HL-60 (cell line): ENCODE results near the gene CELA2B.

Source experiments
- DNase-seq, 2 experiments: peaks; one replicate each; pipeline ENCODE4 v3.0.0-alpha.2; 2010 to 2020; ENCODE audit warnings: low read depth in 1 of 2, low spot score in 1 of 2
- H3K27ac ChIP-seq: fragments of 250-450 bp; sonication (Bioruptor Pico); replicated peaks from 2 replicates; pipeline ENCODE4 v1.5.1; 2020; ENCODE audit warnings: mild to moderate bottlenecking, moderate library complexity
- H3K27me3 ChIP-seq: fragments of 250-450 bp; sonication (Bioruptor Pico); 2 replicates; pipeline ENCODE4 v1.5.1; 2021; ENCODE audit warnings: mild to moderate bottlenecking, moderate library complexity; ENCODE audit not compliant: insufficient read depth, poor library complexity, severe bottlenecking
- H3K4me3 ChIP-seq: replicated peaks from 2 replicates; pipeline ENCODE4 v1.5.1; 2011; ENCODE audit warnings: mild to moderate bottlenecking, control low read depth, low read length; ENCODE audit not compliant: insufficient read depth
- GABPA ChIP-seq: IDR thresholded peaks from 2 replicates; pipeline ENCODE4 v1.6.1; 2012; ENCODE audit warnings: low read depth
- POLR2AphosphoS5 ChIP-seq: IDR thresholded peaks from 2 replicates; pipeline ENCODE4 v1.6.1; 2012; ENCODE audit warnings: low read depth
- SPI1 ChIP-seq: IDR thresholded peaks from 2 replicates; pipeline ENCODE4 v1.6.1; 2012; ENCODE audit warnings: low read depth, mild to moderate bottlenecking, borderline replicate concordance
- TF ChIP-seq, protein P1 (sequence below): IDR thresholded peaks from 2 replicates; pipeline ENCODE4 v1.6.1; 2012; ENCODE audit warnings: low read depth; ENCODE audit not compliant: insufficient replicate concordance
- TF ChIP-seq, protein P2 (sequence below): IDR thresholded peaks from one replicate; pipeline ENCODE4 v1.5.1; 2011; ENCODE audit warnings: low read length, control low read depth, inconsistent platforms; ENCODE audit not compliant: insufficient read depth

The CELA2B gene

DNA sequence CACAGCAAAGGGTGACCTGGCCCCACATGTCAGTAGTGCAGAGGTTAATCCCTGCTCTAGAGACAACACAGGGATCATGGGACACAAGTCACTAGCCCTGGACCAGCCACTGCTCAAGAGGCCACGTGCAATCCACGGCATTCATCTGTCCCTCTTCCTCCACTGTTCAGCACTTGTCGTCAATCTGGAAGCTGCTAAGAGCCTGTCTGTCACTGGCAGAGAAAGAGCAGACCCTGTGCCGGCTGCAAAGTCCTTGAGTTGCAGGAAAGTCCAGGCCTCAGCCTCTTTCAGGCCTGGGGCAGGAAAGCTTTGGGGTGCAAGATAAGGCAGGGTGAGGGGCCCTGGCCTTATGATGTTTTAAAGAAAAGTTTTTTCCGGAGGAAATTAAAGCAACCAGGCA is 16.7 kb downstream of the CELA2B start:
- no peak overlapping the region for H3K4me3 ChIP-seq
- TF ChIP-seq, protein P1, sequence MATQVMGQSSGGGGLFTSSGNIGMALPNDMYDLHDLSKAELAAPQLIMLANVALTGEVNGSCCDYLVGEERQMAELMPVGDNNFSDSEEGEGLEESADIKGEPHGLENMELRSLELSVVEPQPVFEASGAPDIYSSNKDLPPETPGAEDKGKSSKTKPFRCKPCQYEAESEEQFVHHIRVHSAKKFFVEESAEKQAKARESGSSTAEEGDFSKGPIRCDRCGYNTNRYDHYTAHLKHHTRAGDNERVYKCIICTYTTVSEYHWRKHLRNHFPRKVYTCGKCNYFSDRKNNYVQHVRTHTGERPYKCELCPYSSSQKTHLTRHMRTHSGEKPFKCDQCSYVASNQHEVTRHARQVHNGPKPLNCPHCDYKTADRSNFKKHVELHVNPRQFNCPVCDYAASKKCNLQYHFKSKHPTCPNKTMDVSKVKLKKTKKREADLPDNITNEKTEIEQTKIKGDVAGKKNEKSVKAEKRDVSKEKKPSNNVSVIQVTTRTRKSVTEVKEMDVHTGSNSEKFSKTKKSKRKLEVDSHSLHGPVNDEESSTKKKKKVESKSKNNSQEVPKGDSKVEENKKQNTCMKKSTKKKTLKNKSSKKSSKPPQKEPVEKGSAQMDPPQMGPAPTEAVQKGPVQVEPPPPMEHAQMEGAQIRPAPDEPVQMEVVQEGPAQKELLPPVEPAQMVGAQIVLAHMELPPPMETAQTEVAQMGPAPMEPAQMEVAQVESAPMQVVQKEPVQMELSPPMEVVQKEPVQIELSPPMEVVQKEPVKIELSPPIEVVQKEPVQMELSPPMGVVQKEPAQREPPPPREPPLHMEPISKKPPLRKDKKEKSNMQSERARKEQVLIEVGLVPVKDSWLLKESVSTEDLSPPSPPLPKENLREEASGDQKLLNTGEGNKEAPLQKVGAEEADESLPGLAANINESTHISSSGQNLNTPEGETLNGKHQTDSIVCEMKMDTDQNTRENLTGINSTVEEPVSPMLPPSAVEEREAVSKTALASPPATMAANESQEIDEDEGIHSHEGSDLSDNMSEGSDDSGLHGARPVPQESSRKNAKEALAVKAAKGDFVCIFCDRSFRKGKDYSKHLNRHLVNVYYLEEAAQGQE = no peak
- TF ChIP-seq, protein P2, sequence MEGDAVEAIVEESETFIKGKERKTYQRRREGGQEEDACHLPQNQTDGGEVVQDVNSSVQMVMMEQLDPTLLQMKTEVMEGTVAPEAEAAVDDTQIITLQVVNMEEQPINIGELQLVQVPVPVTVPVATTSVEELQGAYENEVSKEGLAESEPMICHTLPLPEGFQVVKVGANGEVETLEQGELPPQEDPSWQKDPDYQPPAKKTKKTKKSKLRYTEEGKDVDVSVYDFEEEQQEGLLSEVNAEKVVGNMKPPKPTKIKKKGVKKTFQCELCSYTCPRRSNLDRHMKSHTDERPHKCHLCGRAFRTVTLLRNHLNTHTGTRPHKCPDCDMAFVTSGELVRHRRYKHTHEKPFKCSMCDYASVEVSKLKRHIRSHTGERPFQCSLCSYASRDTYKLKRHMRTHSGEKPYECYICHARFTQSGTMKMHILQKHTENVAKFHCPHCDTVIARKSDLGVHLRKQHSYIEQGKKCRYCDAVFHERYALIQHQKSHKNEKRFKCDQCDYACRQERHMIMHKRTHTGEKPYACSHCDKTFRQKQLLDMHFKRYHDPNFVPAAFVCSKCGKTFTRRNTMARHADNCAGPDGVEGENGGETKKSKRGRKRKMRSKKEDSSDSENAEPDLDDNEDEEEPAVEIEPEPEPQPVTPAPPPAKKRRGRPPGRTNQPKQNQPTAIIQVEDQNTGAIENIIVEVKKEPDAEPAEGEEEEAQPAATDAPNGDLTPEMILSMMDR = no peak
- no peak for TF ChIP-seq GABPA
- no peak for TF ChIP-seq SPI1
- TF ChIP-seq POLR2AphosphoS5 = no peak
- no peaks in the 10 kb centered on the region for H3K27me3 ChIP-seq
- DNase-seq = no peak
- H3K27ac ChIP-seq = no peak overlapping the region

DNA sequence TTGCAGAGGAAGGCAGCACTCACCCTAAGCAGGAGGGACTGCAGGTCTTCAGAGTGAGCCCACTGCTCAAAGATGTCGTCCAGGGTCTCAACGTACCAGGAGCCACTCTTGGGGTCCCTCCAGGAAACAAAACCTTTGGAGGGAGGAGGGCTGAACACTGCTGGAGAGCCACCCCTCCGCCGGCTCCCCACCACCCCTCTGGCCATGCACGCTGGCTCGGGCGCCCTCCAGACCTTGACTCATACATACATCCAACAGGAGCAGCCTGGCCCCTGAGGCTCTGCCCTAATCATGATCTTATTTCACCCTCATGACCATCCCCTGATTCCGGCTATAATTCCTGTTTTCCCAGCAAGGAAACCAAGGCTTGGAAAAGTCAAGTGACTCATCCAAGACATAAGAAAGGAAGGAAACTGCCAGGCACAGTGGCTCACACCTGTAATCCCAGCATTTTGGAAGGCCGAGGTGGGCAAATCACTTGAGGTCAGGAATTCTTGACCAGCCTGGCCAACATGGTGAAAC is 18.0 kb downstream of the CELA2B start:
- no peaks in the 10 kb centered on the region for H3K27me3 ChIP-seq
- H3K27ac ChIP-seq = no peak overlapping the region
- no peak overlapping the region for H3K4me3 ChIP-seq
- TF ChIP-seq SPI1 (no peak), GABPA (no peak), POLR2AphosphoS5 (no peak)
- TF ChIP-seq, protein P2 = no peak
- TF ChIP-seq, protein P1 = no peak
- DNase-seq = no peak

DNA sequence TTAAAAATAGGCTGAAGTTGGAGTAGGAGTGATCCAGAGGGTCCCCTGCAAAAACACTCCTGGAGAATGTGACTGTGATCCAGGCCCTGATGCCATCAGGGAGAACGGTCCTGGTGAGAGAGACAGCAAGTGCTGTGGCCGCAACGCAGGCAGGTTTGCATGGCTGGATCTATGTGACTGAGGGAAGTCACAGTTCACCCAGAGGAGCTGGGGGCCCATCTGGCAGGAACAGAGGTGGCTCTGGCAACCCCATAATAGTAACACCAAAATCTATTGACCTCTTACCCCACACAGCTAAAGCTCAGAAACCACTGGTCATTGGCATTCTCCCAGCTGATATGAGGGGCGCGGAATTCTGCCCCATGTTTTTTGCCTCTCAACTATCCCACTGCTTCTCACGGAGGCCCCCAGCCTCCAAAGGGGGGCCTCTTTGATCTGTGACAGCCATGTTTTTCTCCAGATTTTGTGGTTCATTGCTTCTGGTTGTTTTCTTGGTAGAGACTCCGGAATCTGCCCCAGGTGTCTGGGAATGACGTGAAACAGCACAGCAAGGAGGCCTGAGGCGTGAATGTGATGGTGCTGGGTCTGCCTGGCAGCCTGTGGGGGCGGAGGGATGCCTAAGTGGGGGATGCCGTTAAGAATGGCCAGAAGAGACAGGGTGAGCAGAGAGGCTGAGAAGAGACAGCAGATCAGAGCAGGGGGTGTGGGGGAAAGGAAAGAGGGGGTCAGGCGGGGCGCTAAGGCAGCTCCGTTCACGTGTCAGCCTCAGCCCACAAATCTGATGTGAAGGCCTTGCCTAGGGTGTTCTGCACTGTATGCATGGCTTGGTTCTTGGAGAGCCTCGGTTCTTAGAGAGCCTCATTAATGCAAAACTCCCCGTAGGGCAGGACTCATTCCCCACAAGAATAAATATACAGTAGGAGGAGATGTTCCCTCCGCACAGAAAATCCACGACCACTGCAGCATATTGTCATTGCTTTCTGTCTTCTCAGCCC is 24.6 kb downstream of the CELA2B start:
- no peaks in the 10 kb centered on the region for H3K27me3 ChIP-seq

More for the DNA sequence above, 24.6 kb downstream of the CELA2B start:
- no peak for DNase-seq
- no peak overlapping the region for H3K4me3 ChIP-seq
- no peak overlapping the region for H3K27ac ChIP-seq
- no peak for TF ChIP-seq SPI1
- no peak for TF ChIP-seq POLR2AphosphoS5
- TF ChIP-seq, protein P2 = no peak
- TF ChIP-seq GABPA = no peak
